CD14-positive monocyte (primary cell): ENCODE results near the gene PPM1H. TPM values are rescaled to one million over a fixed set of nuclear protein-coding genes. Genes with fewer than 3 reads are reported as not detected.

ENCODE experiments used
- DNase-seq, 3 donors: peaks; one replicate each; pipeline ENCODE4 v3.0.0-alpha.2; 2011 to 2022
- H2AFZ ChIP-seq: 2 replicates; pipeline ENCODE4 v1.6.0; 2012; ENCODE audit warnings: mild to moderate bottlenecking, low read depth, low read length, inconsistent platforms; ENCODE audit not compliant: insufficient read depth, poor library complexity, severe bottlenecking
- H3K27ac ChIP-seq, 2 donors: 1 replicate in 1 of 2; 2 replicates in 1 of 2; pipeline ENCODE4 v1.5.1; 2012 to 2013; ENCODE audit warnings: low read length in 2 of 2, control low read depth in 1 of 2, inconsistent platforms in 1 of 2, low read depth in 1 of 2, mild to moderate bottlenecking in 1 of 2
- H3K27me3 ChIP-seq, 2 donors: one replicate each; pipeline versions ENCODE4 v1.6.0 to v1.6.1; 2011 to 2013; ENCODE audit warnings: low read length in 2 of 2; ENCODE audit not compliant: control insufficient read depth in 2 of 2, insufficient read depth in 2 of 2
- H3K36me3 ChIP-seq, 2 donors: replicated peaks in 1 of 2; 1 replicate in 1 of 2; 2 replicates in 1 of 2; pipeline versions ENCODE4 v1.5.1 to v1.6.1; 2012 to 2013; ENCODE audit warnings: low read length in 2 of 2, control low read depth in 1 of 2, inconsistent platforms in 1 of 2, mild to moderate bottlenecking in 1 of 2; ENCODE audit not compliant: insufficient read depth in 2 of 2, control insufficient read depth in 1 of 2
- H3K4me1 ChIP-seq, 2 donors: 1 replicate in 1 of 2; 2 replicates in 1 of 2; pipeline versions ENCODE4 v1.5.1 to v1.6.1; 2012 to 2013; ENCODE audit warnings: low read length in 2 of 2, control low read depth in 1 of 2, inconsistent platforms in 1 of 2, mild to moderate bottlenecking in 1 of 2, moderate library complexity in 1 of 2; ENCODE audit not compliant: insufficient read depth in 2 of 2, control insufficient read depth in 1 of 2
- H3K4me2 ChIP-seq: replicated peaks from 2 replicates; pipeline ENCODE3; 2012; ENCODE audit warnings: low read length, moderate library complexity, mild to moderate bottlenecking; ENCODE audit not compliant: poor library complexity, severe bottlenecking; ENCODE audit errors: extremely low read depth
- H3K4me3 ChIP-seq, 3 experiments: fragments of 200-600 bp in 1 of 3; sonication (generic) in 1 of 3; replicated peaks in 1 of 3; 1 replicate in 2 of 3; 2 replicates in 1 of 3; pipeline ENCODE4 v1.5.1; 2011 to 2013; ENCODE audit warnings: low read length in 3 of 3, mild to moderate bottlenecking in 3 of 3, control low read depth in 2 of 3, low read depth in 2 of 3, inconsistent platforms in 1 of 3, moderate library complexity in 1 of 3
- H3K79me2 ChIP-seq: 2 replicates; pipeline ENCODE4 v1.6.0; 2012; ENCODE audit warnings: mild to moderate bottlenecking, control low read depth, inconsistent platforms, low read length, moderate library complexity; ENCODE audit not compliant: insufficient read depth
- H3K9ac ChIP-seq: 2 replicates; pipeline ENCODE4 v1.6.0; 2017; ENCODE audit warnings: low read length, mild to moderate bottlenecking; ENCODE audit not compliant: insufficient read depth, poor library complexity, severe bottlenecking
- H3K9me3 ChIP-seq, 2 donors: replicated peaks in 1 of 2; 1 replicate in 1 of 2; 2 replicates in 1 of 2; pipeline versions ENCODE4 v1.5.1 to v1.6.1; 2012 to 2013; ENCODE audit warnings: low read length in 2 of 2, control low read depth in 1 of 2; ENCODE audit not compliant: control insufficient read depth in 1 of 2, insufficient read depth in 1 of 2
- H4K20me1 ChIP-seq: 2 replicates; pipeline ENCODE4 v1.6.0; 2012; ENCODE audit warnings: mild to moderate bottlenecking, low read length, control low read depth, moderate library complexity; ENCODE audit not compliant: insufficient read depth
- H3K27ac Mint-ChIP-seq, 7 donors: one replicate each; pipeline ENCODE4 v1.8.0; 2020; ENCODE audit warnings: mild to moderate bottlenecking in 7 of 7, mixed read lengths in 7 of 7, moderate library complexity in 6 of 7, inconsistent platforms in 2 of 7
- H3K27me3 Mint-ChIP-seq, 3 donors: one replicate each; pipeline ENCODE4 v1.8.0; 2021 to 2022; ENCODE audit warnings: low read depth in 3 of 3, mild to moderate bottlenecking in 3 of 3, mixed read lengths in 3 of 3, moderate library complexity in 3 of 3, inconsistent platforms in 1 of 3
- H3K36me3 Mint-ChIP-seq, 2 donors: one replicate each; pipeline ENCODE4 v1.8.0; 2020; ENCODE audit warnings: mixed read lengths in 2 of 2, inconsistent platforms in 1 of 2, mild to moderate bottlenecking in 1 of 2
- H3K4me1 Mint-ChIP-seq: one replicate; pipeline ENCODE4 v1.8.0; 2020; ENCODE audit warnings: mild to moderate bottlenecking, mixed read lengths
- H3K4me3 Mint-ChIP-seq, 2 donors: one replicate each; pipeline ENCODE4 v1.8.0; 2020; ENCODE audit warnings: mild to moderate bottlenecking in 2 of 2, mixed read lengths in 2 of 2, moderate library complexity in 1 of 2
- H3K9me3 Mint-ChIP-seq, 7 donors: one replicate each; pipeline ENCODE4 v1.8.0; 2020 to 2022; ENCODE audit warnings: mixed read lengths in 7 of 7, mild to moderate bottlenecking in 6 of 7, moderate library complexity in 6 of 7, inconsistent platforms in 2 of 7
- CTCF ChIP-seq: fragments of 200-600 bp; IDR thresholded peaks from one replicate; pipeline ENCODE4 v1.8.0; 2022; ENCODE audit warnings: antibody characterized with exemption, mild to moderate bottlenecking
- WGBS: methylation state at CpG from one replicate; pipeline ENCODE4 v1.1.5; 2013; ENCODE audit warnings: missing lambda C conversion rate; ENCODE audit not compliant: insufficient coverage; 5-methylcytosine and 5-hydroxymethylcytosine counted together
- intact Hi-C, 2 donors: fragments of 100-400 bp; cut with micrococcal nuclease; formaldehyde crosslinking; loops; one replicate each; pipeline versions ENCODE4 v1.15.0 to v1.15.1; 2023
- polyA plus RNA-seq, 3 donors: library from polyadenylated mRNA; depleted of rRNA in 1 of 3; unstranded in 2 of 3; stranded (reverse) in 1 of 3; fragments of 300-500 nt in 2 of 3; fragments of >200 nt in 1 of 3; fragmentation: Illumina TruSeq in 2 of 3; gene quantifications; 1 replicate in 2 of 3; 2 replicates in 1 of 3; pipeline ENCODE4 v1.2.3, GENCODE V29; 2012 to 2021

The PPM1H gene
- polyA plus RNA-seq, 3 donors = 1.5 to 2.8 (median 1.9) TPM

- Mint-ChIP-seq H3K27me3 (peaks cover 8 to 12% (median 10%) of the 10 kb centered on the region in 3 donors), H3K9me3 (peaks cover 0 to 5% (median 0%) of the 10 kb centered on the region in 7 donors), H3K27ac (peak overlapping the region in 1 of 7 donors; percentile 31), H3K36me3 (no peaks in the 10 kb centered on the region), H3K4me3 (peak overlapping the region; percentile 100), H3K4me1 (peaks cover 47% of the 10 kb centered on the region)
- Histone ChIP-seq H4K20me1 (no peaks in the 10 kb centered on the region), H3K36me3 (no peaks in the 10 kb centered on the region), H3K79me2 (peaks cover 7% of the 10 kb centered on the region), H2AFZ (peak overlapping the region; percentile 99), H3K27me3 (peaks cover 0 to 7% of the 10 kb centered on the region in 2 donors), H3K27ac (no peak overlapping the region), H3K4me1 (peaks cover 27 to 38% of the 10 kb centered on the region in 2 donors), H3K9ac (peak overlapping the region; percentile 70), H3K9me3 (no peaks in the 10 kb centered on the region), H3K4me3 (peak overlapping the region; percentile 48 to 93 (median 80)), H3K4me2 (peak overlapping the region; percentile 99)
- 0% methylated on average over 10 of the region's 15 CpGs for WGBS
- intact Hi-C loops = no loop called here
- no peak for TF ChIP-seq CTCF
- DNase-seq = no peak
Observed at GRCh38 chr12:62933220-62933601, 1.7 kb downstream of the PPM1H start.

DNA sequence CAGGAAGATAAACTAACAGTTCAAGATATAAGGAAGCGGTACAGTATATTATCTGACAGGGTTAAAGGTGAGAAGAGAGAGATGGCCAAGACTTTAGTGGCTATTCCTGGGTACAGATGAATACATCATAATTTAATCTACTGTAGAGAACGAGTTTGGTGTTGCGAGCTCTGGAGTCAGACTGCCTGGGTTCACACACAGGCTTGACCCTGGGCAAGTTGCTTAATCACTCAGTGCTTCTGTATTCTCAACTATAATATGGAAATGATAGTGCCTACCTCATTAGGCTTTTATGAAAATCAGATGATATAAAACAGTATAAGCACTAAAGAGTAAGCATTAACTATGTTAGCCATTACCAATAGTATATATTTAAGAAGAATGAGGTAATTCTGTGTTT lies 3.5 kb downstream of the PPM1H start:
- Histone ChIP-seq H3K27me3 (peaks cover 0 to 7% of the 10 kb centered on the region in 2 donors), H3K9me3 (no peaks in the 10 kb centered on the region), H3K4me1 (peaks cover 27 to 38% of the 10 kb centered on the region in 2 donors), H3K9ac (no peak overlapping the region), H3K79me2 (peaks cover 7% of the 10 kb centered on the region), H2AFZ (peak overlapping the region; percentile 65), H3K36me3 (no peaks in the 10 kb centered on the region), H4K20me1 (no peaks in the 10 kb centered on the region), H3K27ac (no peak overlapping the region), H3K4me2 (peak overlapping the region; percentile 66), H3K4me3 (peak overlapping the region; percentile 22 to 65 (median 30))
- Mint-ChIP-seq H3K27me3 (peaks cover 8 to 12% (median 10%) of the 10 kb centered on the region in 3 donors), H3K9me3 (peaks cover 0 to 5% (median 0%) of the 10 kb centered on the region in 7 donors), H3K36me3 (no peaks in the 10 kb centered on the region), H3K4me3 (peak overlapping the region; percentile 60 to 88), H3K4me1 (peaks cover 47% of the 10 kb centered on the region), H3K27ac (peak overlapping the region in 3 of 7 donors; percentile 9 to 70 (median 62))
- intact Hi-C loops = no loop called here
- WGBS = no CpG with 5 or more reads among the region's 3 CpGs
- TF ChIP-seq CTCF = no peak
- DNase-seq = peak; percentile 17 to 23 (median 21)
